Measurements from ENCODE around the gene WWOX. TPM values are rescaled to one million over a fixed set of nuclear protein-coding genes. Genes with fewer than 3 reads are reported as not detected.

Gene WWOX
- total RNA-seq, 1 donor from 2014 or later = 29.6 TPM

- no peak for TF ChIP-seq CTCF (conservative IDR thresholded peaks at IDR 0.05; ENCODE audit: low read depth, low read length)
- no peak for DNase-seq (ENCODE audit: low read depth)
Measured at GRCh38 chr16:78737630-78738029, 638.2 kb downstream of the WWOX start.

GRCh38 chr16:78738557-78738956 lies 639.1 kb downstream of the WWOX start:
- no peak for TF ChIP-seq CTCF (conservative IDR thresholded peaks at IDR 0.05; ENCODE audit: low read depth, low read length)
- H3K4me3 ChIP-seq (ENCODE audit: low read depth, low read length) = no peak overlapping the region
- no peak for DNase-seq (ENCODE audit: low read depth)

More at GRCh38 chr16:78737630-78738029, 638.2 kb downstream of the WWOX start:
- H3K4me3 ChIP-seq (ENCODE audit: low read depth, low read length) = no peak overlapping the region

GRCh38 chr16:78740269-78740668 lies 640.8 kb downstream of the WWOX start:
- no peak for TF ChIP-seq CTCF (conservative IDR thresholded peaks at IDR 0.05; ENCODE audit: low read depth, low read length)
- DNase-seq (ENCODE audit: low read depth) = no peak
- H3K4me3 ChIP-seq (ENCODE audit: low read depth, low read length) = no peak overlapping the region

DNA sequence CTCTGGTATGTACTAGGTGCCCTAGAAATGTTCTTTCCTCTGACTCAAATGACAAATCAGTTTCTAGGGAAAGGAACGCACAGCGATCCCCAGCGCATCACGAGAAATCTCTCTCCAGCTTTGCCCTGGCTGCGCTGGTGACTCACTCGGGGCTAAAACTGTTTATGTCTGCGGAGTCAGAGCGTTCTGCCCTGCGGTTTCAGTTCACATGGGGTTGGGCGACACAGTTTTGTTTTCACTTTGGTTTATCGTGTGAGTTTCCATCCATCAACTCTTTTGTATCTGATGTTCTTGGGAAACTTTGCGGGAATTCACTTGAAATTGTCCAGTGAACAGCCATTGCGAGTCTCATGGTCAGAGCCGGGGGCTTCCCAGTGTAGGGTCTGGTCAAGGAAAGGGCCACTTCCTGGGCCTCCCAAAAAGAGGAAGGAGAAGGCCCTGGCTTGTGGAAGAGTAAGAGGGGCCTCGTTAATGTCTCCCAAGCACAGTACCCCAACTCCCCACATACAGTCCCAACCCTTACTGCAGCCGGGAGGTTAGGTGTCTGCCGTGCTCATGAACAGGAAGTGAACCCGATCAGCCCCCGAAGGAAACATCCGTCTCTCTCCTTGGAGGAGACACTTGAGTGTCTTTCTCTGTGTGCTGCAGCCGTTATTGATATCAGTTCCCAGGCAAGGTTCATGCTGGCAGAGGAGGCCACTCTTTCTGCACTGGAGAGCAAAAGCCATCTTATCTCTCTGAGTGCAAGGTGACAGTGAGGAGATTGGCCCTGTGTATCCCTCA lies 643.2 kb downstream of the WWOX start:
- DNase-seq (ENCODE audit: low read depth) = no peak
- H3K4me3 ChIP-seq (ENCODE audit: low read depth, low read length) = no peak overlapping the region
- no peak for TF ChIP-seq CTCF (conservative IDR thresholded peaks at IDR 0.05; ENCODE audit: low read depth, low read length)

DNA sequence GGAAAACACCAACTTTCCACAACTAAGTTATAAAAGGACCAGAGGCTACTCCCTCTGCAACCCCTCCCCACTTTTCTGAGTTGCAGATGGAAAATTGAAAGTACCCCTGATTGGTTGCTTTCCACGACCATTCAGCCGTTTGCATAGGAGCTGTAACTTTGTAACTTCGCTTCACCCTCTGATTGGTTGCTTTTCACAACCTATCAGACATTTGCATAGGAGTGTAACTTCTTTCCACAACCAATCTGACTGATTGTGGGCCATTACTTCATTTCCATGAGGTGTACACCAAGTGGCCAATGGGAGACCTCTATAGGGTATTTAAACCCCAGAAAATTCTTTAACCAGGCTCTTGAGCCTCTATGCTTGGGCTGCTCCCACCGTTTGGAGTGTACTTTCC lies 644.1 kb downstream of the WWOX start:
- DNase-seq (ENCODE audit: low read depth) = no peak
- TF ChIP-seq CTCF (conservative IDR thresholded peaks at IDR 0.05; ENCODE audit: low read depth, low read length) = no peak
- no peak overlapping the region for H3K4me3 ChIP-seq (ENCODE audit: low read depth, low read length)

- no peak for TF ChIP-seq CTCF (conservative IDR thresholded peaks at IDR 0.05; ENCODE audit: low read depth, low read length)
- no peak overlapping the region for H3K4me3 ChIP-seq (ENCODE audit: low read depth, low read length)
- no peak for DNase-seq (ENCODE audit: low read depth)
Measured at GRCh38 chr16:78744099-78744498, 644.6 kb downstream of the WWOX start.

GRCh38 chr16:78744796-78745107 lies 645.3 kb downstream of the WWOX start:
- no peak overlapping the region for H3K4me3 ChIP-seq (ENCODE audit: low read depth, low read length)
- TF ChIP-seq CTCF (conservative IDR thresholded peaks at IDR 0.05; ENCODE audit: low read depth, low read length) = no peak
- DNase-seq (ENCODE audit: low read depth) = no peak

Measured in epithelial cell of proximal tubule (primary cell).